IPS-18a (cell line): ENCODE measurements around the gene DPM1.

ENCODE experiments used
- H3K27ac ChIP-seq: one replicate; pipeline ENCODE4 v1.5.1; 2013; ENCODE audit warnings: low read length
- H3K27me3 ChIP-seq: one replicate; pipeline ENCODE4 v1.6.1; 2013; ENCODE audit warnings: mild to moderate bottlenecking, low read length; ENCODE audit not compliant: control insufficient read depth, insufficient read depth
- H3K36me3 ChIP-seq: one replicate; pipeline ENCODE4 v1.6.1; 2013; ENCODE audit warnings: low read depth, low read length; ENCODE audit not compliant: control insufficient read depth
- H3K4me1 ChIP-seq: one replicate; pipeline ENCODE4 v1.6.1; 2013; ENCODE audit warnings: low read depth, low read length; ENCODE audit not compliant: control insufficient read depth
- H3K4me3 ChIP-seq: one replicate; pipeline ENCODE4 v1.5.1; 2013; ENCODE audit warnings: low read length
- H3K9ac ChIP-seq: one replicate; pipeline ENCODE4 v1.6.1; 2013; ENCODE audit warnings: mild to moderate bottlenecking, low read length, moderate library complexity
- H3K9me3 ChIP-seq: one replicate; pipeline ENCODE4 v1.6.1; 2013; ENCODE audit warnings: low read depth, low read length; ENCODE audit not compliant: control insufficient read depth

The DPM1 gene

GRCh38 chr20:50926530-50926929 is 31.8 kb downstream of the DPM1 start:
- no peaks in the 10 kb centered on the region for H3K27me3 ChIP-seq
- H3K9me3 ChIP-seq = no peaks in the 10 kb centered on the region
- peaks cover 58% of the 10 kb centered on the region for H3K36me3 ChIP-seq
- peaks cover 15% of the 10 kb centered on the region for H3K4me1 ChIP-seq
- no peak overlapping the region for H3K9ac ChIP-seq
- H3K27ac ChIP-seq = no peak overlapping the region
- H3K4me3 ChIP-seq = no peak overlapping the region

- peaks cover 69% of the 10 kb centered on the region for H3K36me3 ChIP-seq
- no peak overlapping the region for H3K4me3 ChIP-seq
- H3K9me3 ChIP-seq = no peaks in the 10 kb centered on the region
- peaks cover 15% of the 10 kb centered on the region for H3K4me1 ChIP-seq
- no peaks in the 10 kb centered on the region for H3K27me3 ChIP-seq
- no peak overlapping the region for H3K27ac ChIP-seq
- no peak overlapping the region for H3K9ac ChIP-seq
Measured at GRCh38 chr20:50924261-50924920, 33.9 kb downstream of the DPM1 start.

GRCh38 chr20:50921803-50922501 is 36.4 kb downstream of the DPM1 start:
- H3K4me1 ChIP-seq = peaks cover 4% of the 10 kb centered on the region
- H3K9ac ChIP-seq = no peak overlapping the region
- H3K27ac ChIP-seq = no peak overlapping the region

GRCh38 chr20:50920997-50921396 is 37.3 kb downstream of the DPM1 start:
- H3K27ac ChIP-seq = no peak overlapping the region
- no peak overlapping the region for H3K4me3 ChIP-seq
- no peaks in the 10 kb centered on the region for H3K27me3 ChIP-seq
- no peaks in the 10 kb centered on the region for H3K9me3 ChIP-seq
- peaks cover 46% of the 10 kb centered on the region for H3K36me3 ChIP-seq
- H3K9ac ChIP-seq = no peak overlapping the region
- H3K4me1 ChIP-seq = no peaks in the 10 kb centered on the region

More at GRCh38 chr20:50921803-50922501, 36.4 kb downstream of the DPM1 start:
- peaks cover 47% of the 10 kb centered on the region for H3K36me3 ChIP-seq
- no peaks in the 10 kb centered on the region for H3K9me3 ChIP-seq
- H3K4me3 ChIP-seq = no peak overlapping the region
- no peaks in the 10 kb centered on the region for H3K27me3 ChIP-seq

- no peak overlapping the region for H3K4me3 ChIP-seq
- H3K27ac ChIP-seq = no peak overlapping the region
- H3K4me1 ChIP-seq = peaks cover 4% of the 10 kb centered on the region
- H3K9ac ChIP-seq = no peak overlapping the region
- no peaks in the 10 kb centered on the region for H3K27me3 ChIP-seq
- no peaks in the 10 kb centered on the region for H3K9me3 ChIP-seq
- peaks cover 36% of the 10 kb centered on the region for H3K36me3 ChIP-seq
Measured at GRCh38 chr20:50919567-50919966, 38.8 kb downstream of the DPM1 start.

GRCh38 chr20:50918403-50918802 is 39.9 kb downstream of the DPM1 start:
- Histone ChIP-seq H3K27ac (no peak overlapping the region), H3K9me3 (no peaks in the 10 kb centered on the region), H3K4me1 (peaks cover 4% of the 10 kb centered on the region), H3K36me3 (peaks cover 27% of the 10 kb centered on the region), H3K27me3 (no peaks in the 10 kb centered on the region), H3K4me3 (no peak overlapping the region), H3K9ac (no peak overlapping the region)

- Histone ChIP-seq H3K9ac (no peak overlapping the region), H3K9me3 (no peaks in the 10 kb centered on the region), H3K27ac (no peak overlapping the region), H3K27me3 (no peaks in the 10 kb centered on the region), H3K4me1 (peaks cover 4% of the 10 kb centered on the region), H3K4me3 (no peak overlapping the region), H3K36me3 (peaks cover 21% of the 10 kb centered on the region)
Measured at GRCh38 chr20:50916934-50917333, 41.4 kb downstream of the DPM1 start.

- H3K9me3 ChIP-seq = no peaks in the 10 kb centered on the region
- no peak overlapping the region for H3K27ac ChIP-seq
- H3K27me3 ChIP-seq = no peaks in the 10 kb centered on the region
- peaks cover 21% of the 10 kb centered on the region for H3K36me3 ChIP-seq
- no peak overlapping the region for H3K4me3 ChIP-seq
- peaks cover 4% of the 10 kb centered on the region for H3K4me1 ChIP-seq
- H3K9ac ChIP-seq = no peak overlapping the region
Measured at GRCh38 chr20:50916257-50916656, 42.1 kb downstream of the DPM1 start.

- Histone ChIP-seq H3K36me3 (peaks cover 14% of the 10 kb centered on the region), H3K9me3 (no peaks in the 10 kb centered on the region), H3K4me1 (peaks cover 4% of the 10 kb centered on the region), H3K27me3 (no peaks in the 10 kb centered on the region), H3K9ac (no peak overlapping the region), H3K27ac (no peak overlapping the region), H3K4me3 (no peak overlapping the region)
Measured at GRCh38 chr20:50915424-50915823, 42.9 kb downstream of the DPM1 start.

GRCh38 chr20:50913690-50914375 is 44.5 kb downstream of the DPM1 start:
- no peak overlapping the region for H3K4me3 ChIP-seq
- no peak overlapping the region for H3K9ac ChIP-seq
- H3K27ac ChIP-seq = no peak overlapping the region
- H3K27me3 ChIP-seq = no peaks in the 10 kb centered on the region
- peaks cover 16% of the 10 kb centered on the region for H3K36me3 ChIP-seq
- no peaks in the 10 kb centered on the region for H3K9me3 ChIP-seq
- peaks cover 4% of the 10 kb centered on the region for H3K4me1 ChIP-seq

- H3K36me3 ChIP-seq = peaks cover 21% of the 10 kb centered on the region
- H3K9me3 ChIP-seq = no peaks in the 10 kb centered on the region
- no peak overlapping the region for H3K9ac ChIP-seq
- H3K27ac ChIP-seq = no peak overlapping the region
- no peak overlapping the region for H3K4me3 ChIP-seq
- peaks cover 4% of the 10 kb centered on the region for H3K4me1 ChIP-seq
- H3K27me3 ChIP-seq = no peaks in the 10 kb centered on the region
Measured at GRCh38 chr20:50911716-50912115, 46.6 kb downstream of the DPM1 start.
